Measurements from ENCODE around the gene NECAB2.

The NECAB2 gene

DNA sequence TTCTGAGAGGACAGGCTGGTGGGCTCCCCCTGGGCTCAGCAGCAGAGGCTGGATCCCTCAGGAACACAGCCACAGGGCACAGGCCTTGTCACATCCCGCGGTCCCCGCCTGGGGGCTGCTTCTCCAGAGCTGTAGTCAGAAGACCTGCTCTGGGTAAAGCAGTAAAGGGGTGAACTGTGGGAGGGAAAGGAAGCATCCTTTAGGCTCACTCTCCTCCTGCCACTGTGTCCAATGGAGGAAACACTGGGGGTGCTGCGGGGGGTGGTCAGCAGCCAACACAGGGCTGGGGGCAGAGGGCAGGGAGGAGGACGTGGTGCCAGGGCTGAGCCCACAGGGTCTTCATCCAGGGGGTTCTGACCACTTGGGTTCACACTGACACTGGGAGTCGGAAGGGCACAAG lies 79.6 kb downstream of the NECAB2 start:
- no peak for DNase-seq

DNA sequence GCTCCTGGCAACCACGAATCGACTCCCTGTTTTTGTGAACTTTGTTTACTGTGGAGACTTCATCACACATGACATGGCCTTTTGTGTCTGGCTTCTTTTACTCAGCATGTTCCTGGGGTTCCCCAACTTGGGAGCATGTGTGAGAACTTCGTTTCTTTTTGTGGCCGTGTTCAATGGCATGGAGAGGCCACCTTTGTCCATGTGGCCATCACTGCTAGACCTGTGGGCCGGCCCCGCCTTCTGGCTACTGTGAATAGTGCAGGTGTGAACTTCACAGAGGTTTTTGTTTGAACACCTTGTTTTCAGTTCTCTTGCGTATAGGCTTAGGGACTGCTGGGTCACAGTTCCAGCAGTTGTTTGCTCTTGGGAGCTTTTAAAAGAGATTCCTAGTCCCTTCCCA lies 80.2 kb downstream of the NECAB2 start:
- no peak for DNase-seq

DNA sequence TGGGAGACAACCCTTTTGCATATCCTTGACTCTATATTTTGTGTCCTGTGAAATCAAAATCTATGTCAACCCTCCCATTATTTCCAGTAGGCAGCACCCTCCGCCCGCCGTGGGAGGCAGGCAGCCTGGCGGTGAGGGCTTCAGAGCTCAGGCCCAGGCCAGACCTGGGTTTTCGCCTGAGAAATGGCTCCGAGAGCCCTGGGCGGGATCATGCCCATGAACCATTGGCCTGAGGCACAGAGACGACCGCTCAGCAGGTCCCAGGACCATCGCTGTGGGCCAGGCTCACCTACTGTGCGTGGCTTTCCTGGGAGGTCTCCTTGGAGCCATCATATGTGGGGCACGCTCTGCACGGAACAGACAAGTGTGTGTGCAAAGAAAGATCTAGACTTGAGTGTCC lies 80.8 kb downstream of the NECAB2 start:
- no peak for DNase-seq

DNA sequence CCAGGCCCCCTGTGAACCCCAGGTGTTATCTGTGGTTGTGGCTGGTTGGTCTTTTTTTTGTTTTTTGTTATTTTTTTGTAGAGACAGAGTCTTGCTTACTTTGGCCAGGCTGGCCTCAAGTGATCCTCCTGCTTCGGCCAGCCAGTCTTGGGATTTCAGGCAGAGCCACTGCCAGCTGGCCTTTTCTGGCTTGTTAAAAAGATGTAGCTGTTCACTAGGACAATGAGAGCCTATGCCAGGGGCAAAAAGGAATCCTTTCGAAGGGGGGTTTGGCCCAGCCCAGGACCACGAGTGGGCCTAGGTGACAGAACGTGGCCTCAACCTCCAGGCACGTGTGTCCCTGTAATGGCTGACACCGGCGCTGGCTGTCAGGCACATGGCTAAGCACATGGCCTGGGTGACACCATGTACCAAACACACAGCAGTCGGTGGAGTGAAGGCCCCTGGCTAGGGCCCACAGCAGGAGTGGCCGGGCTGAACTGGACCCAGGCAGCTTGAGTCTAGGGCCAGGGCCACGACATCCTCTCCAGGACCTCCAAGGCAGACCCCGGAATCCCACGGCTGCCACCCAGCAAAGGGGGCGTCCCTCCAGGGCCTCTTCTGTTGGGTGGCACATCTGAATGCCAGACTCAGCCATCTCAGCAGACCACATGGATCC lies 81.5 kb downstream of the NECAB2 start:
- no peak for DNase-seq

DNA sequence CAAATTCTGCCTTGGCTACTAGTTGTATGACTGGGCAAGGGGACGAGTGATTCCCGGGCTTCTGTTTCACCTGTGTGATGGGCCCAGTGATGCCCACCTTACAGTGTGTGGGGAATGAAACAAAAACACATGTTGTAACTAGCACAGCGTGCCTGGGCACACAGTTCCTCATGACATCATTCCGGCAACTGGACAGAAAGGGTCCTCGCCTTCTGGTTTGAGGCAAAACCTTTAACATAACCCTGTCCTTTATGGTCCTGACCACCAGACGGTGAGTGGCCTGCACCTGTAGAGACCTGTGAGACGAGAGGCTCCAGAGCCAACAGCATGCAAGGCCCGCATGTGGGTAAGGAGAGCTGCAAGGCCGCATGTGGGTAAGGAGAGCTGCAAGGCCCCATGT lies 82.3 kb downstream of the NECAB2 start:
- no peak for DNase-seq

DNA sequence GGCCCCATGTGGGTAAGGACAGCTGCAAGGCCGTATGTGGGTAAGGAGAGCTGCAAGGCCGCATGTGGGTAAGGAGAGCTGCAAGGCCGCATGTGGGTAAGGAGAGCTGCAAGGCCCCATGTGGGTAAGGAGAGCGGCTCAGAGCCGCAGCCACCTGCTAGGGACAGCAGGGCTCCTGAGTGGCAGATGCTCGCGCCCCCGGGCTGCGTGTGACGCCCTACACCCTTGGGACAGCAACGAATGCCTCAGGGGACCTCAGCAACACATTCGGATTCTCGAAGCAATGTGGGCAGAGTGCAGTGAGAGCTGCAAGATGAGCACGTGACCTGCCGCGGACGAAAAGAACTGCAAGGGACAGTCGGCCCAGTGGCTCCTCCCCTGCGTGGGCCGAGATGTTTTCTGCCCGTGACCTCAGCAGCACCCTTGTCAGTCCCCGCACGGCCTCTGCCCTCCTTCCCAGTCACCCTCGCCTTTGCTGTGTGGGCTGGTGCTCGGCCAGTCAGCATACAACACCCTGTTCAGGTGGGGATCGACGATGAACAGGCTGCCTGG lies 84.1 kb downstream of the NECAB2 start:
- no peak for DNase-seq

All from stimulated activated naive CD4-positive, alpha-beta T cell treated with Interleukin-2 at 50 U/mL for 16 hours (primary cell).